ENCODE results near the gene CCDC51. TPM values are rescaled to one million over a fixed set of nuclear protein-coding genes. Genes with fewer than 3 reads are reported as not detected.

Gene CCDC51
- total RNA-seq, 1 experiment from 2014 or later: 59.5 TPM

DNA sequence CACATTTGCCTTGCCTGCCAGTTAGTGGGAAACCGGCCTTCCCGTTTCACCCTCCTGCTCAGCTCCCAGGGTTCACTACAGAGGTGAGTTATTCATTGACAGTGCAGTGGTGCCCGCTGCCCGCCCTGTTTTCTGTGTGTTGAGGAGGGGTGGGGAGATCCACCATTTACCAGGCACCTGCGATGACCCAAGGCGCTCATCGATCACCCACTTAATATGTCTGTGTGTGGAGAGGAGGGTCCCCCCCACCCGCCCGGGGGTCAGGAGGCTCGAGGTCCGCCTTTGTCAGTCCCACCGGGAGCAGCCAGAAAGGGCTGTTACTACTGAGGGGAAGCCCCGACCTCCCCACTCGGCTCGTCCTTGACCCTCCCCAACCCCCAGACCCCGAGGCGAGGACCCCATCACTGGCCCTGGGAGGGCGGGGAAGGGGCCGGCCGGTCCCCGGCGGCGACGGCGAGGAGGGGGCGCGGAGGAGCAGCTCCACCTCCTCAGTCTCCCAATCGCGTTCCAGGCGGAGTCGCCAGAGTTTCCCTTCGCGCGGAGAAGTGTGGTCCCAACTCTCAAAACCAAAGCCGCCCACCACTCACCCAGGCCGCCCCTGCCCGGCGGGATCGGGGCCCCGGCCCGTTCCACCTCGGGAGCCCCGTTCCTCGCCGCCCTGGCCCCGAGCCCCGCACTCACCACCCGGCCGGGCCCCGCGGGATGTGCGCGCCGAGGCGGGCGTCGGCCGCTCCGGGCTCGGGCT lies 11.2 kb downstream of the CCDC51 start:
- Mint-ChIP-seq H3K27me3 (ENCODE audit: insufficient read depth, unreplicated experiment) (no peaks in the 10 kb centered on the region), H3K27ac (ENCODE audit: unreplicated experiment) (peak overlapping the region; percentile 82), H3K4me3 (ENCODE audit: unreplicated experiment) (peak overlapping the region; percentile 98), H3K9me3 (ENCODE audit: unreplicated experiment) (no peaks in the 10 kb centered on the region), H3K36me3 (ENCODE audit: insufficient read depth, unreplicated experiment) (peaks cover 73% of the 10 kb centered on the region), H3K4me1 (ENCODE audit: low read depth, unreplicated experiment) (peaks cover 50% of the 10 kb centered on the region)
- BruUV-seq (replicated peaks): no TSS peak
- CTCF ChIA-PET: interaction anchor here (1.0 to 1.9 kb wide), 2 partner anchors 28 to 129 kb away, joined by 3 to 15 read pairs; no protein-coding TSS in a partner anchor
- intact Hi-C loops (cut with micrococcal nuclease; ENCODE audit: unreplicated experiment): no loop called here
- Histone ChIP-seq H3K36me3 (ENCODE audit: control insufficient read depth, insufficient read depth, low read length) (peaks cover 8% of the 10 kb centered on the region), H3K4me1 (peaks cover 59% of the 10 kb centered on the region), H3K27me3 (replicated peaks; ENCODE audit: control insufficient read depth, insufficient read depth, low read length) (no peaks in the 10 kb centered on the region), H3K9me3 (no peaks in the 10 kb centered on the region), H3K4me3 (ENCODE audit: low read depth, low read length) (peak overlapping the region; percentile 84)
- POLR2A ChIA-PET: interaction anchor here (1.4 to 2.8 kb wide), 2 partner anchors 11 to 18 kb away, joined by 4 to 12 read pairs; partner anchors contain the start of genes ATRIP, CCDC51 and TMA7
- peak; percentile 69 to 79 for DNase-seq
- TF ChIP-seq CTCF (IDR thresholded peaks at IDR 0.05; ENCODE audit: insufficient read depth in 1 of 2, low read depth in 1 of 2, low read length in 1 of 2, severe bottlenecking in 1 of 2, unreplicated experiment in 1 of 2): no peak

- intact Hi-C loops (cut with micrococcal nuclease; ENCODE audit: unreplicated experiment): no loop called here
- ChIA-PET CTCF (interaction anchor here (1.0 to 1.9 kb wide), 2 partner anchors 28 to 130 kb away, joined by 3 to 15 read pairs; no protein-coding TSS in a partner anchor), POLR2A (interaction anchor here (1.4 to 2.8 kb wide), 2 partner anchors 12 to 18 kb away, joined by 4 to 12 read pairs; partner anchors contain the start of genes ATRIP, CCDC51 and TMA7)
- H3K4me3 ChIP-seq (ENCODE audit: low read depth, low read length): peak overlapping the region; percentile 84
- peaks cover 8% of the 10 kb centered on the region for H3K36me3 ChIP-seq (ENCODE audit: control insufficient read depth, insufficient read depth, low read length)
- peaks cover 73% of the 10 kb centered on the region for H3K36me3 Mint-ChIP-seq (ENCODE audit: insufficient read depth, unreplicated experiment)
- H3K27me3 ChIP-seq (replicated peaks; ENCODE audit: control insufficient read depth, insufficient read depth, low read length): no peaks in the 10 kb centered on the region
- peaks cover 52% of the 10 kb centered on the region for H3K4me1 Mint-ChIP-seq (ENCODE audit: low read depth, unreplicated experiment)
- TF ChIP-seq CTCF (IDR thresholded peaks at IDR 0.05; ENCODE audit: insufficient read depth in 1 of 2, low read depth in 1 of 2, low read length in 1 of 2, severe bottlenecking in 1 of 2, unreplicated experiment in 1 of 2): no peak
- TSS peak; percentile 1 for BruUV-seq (replicated peaks)
- peaks cover 54% of the 10 kb centered on the region for H3K4me1 ChIP-seq
- peak overlapping the region; percentile 82 for H3K27ac Mint-ChIP-seq (ENCODE audit: unreplicated experiment)
- H3K9me3 Mint-ChIP-seq (ENCODE audit: unreplicated experiment): no peaks in the 10 kb centered on the region
- peak overlapping the region; percentile 98 for H3K4me3 Mint-ChIP-seq (ENCODE audit: unreplicated experiment)
- no peaks in the 10 kb centered on the region for H3K9me3 ChIP-seq
- no peaks in the 10 kb centered on the region for H3K27me3 Mint-ChIP-seq (ENCODE audit: insufficient read depth, unreplicated experiment)
- DNase-seq: no peak
Observed at GRCh38 chr3:48428088-48428571, 11.8 kb downstream of the CCDC51 start.

DNA sequence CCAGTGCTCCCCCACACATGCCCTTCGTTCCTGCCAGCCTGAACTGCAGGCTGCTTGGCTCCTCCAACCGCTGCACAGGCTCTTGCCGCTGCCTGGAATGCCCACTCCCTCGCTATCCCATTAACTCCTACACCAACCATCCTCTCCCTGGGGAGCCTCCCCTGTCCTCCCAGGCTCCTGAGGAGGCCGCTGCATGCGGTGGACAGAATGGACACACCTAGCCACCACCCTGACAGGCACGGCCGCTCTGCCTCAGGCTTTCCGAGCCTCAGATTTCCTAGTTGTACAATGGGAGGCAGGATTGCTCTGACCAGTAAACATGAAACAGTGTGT lies 12.3 kb downstream of the CCDC51 start:
- Mint-ChIP-seq H3K36me3 (ENCODE audit: insufficient read depth, unreplicated experiment) (peaks cover 72% of the 10 kb centered on the region), H3K9me3 (ENCODE audit: unreplicated experiment) (no peaks in the 10 kb centered on the region), H3K27me3 (ENCODE audit: insufficient read depth, unreplicated experiment) (no peaks in the 10 kb centered on the region), H3K27ac (ENCODE audit: unreplicated experiment) (peak overlapping the region; percentile 82), H3K4me1 (ENCODE audit: low read depth, unreplicated experiment) (peaks cover 57% of the 10 kb centered on the region), H3K4me3 (ENCODE audit: unreplicated experiment) (peak overlapping the region; percentile 98)
- Histone ChIP-seq H3K27me3 (replicated peaks; ENCODE audit: control insufficient read depth, insufficient read depth, low read length) (no peaks in the 10 kb centered on the region), H3K9me3 (no peaks in the 10 kb centered on the region), H3K4me3 (ENCODE audit: low read depth, low read length) (peak overlapping the region; percentile 84; the same call in 1 of the 2 replicates), H3K4me1 (peaks cover 49% of the 10 kb centered on the region), H3K36me3 (ENCODE audit: control insufficient read depth, insufficient read depth, low read length) (peaks cover 6% of the 10 kb centered on the region)
- TF ChIP-seq CTCF (IDR thresholded peaks at IDR 0.05; ENCODE audit: insufficient read depth in 1 of 2, low read depth in 1 of 2, low read length in 1 of 2, severe bottlenecking in 1 of 2, unreplicated experiment in 1 of 2): no peak
- BruUV-seq (replicated peaks): no TSS peak
- intact Hi-C loops (cut with micrococcal nuclease; ENCODE audit: unreplicated experiment): no loop called here
- CTCF ChIA-PET: interaction anchor here (0.6 kb wide), 1 partner anchor 20 kb away, joined by 3 read pairs; no protein-coding TSS in a partner anchor
- POLR2A ChIA-PET: no interaction called here
- no peak for DNase-seq
